HG03060 (cell line): ENCODE measurements around the gene TNRC6C.
"Not testable (repeated sequence)": the region's sequence is repeated elsewhere in the genome, so short reads cannot be mapped to it uniquely, and the experiment has no call there.

Experiments used
- ATAC-seq: cut with Tn5 transposase; IDR thresholded peaks from one replicate; pipeline ENCODE4 v1.9.1; 2021; ENCODE audit warnings: low read depth, moderate number of reproducible peaks; ENCODE audit not compliant: unreplicated experiment

The TNRC6C gene

DNA sequence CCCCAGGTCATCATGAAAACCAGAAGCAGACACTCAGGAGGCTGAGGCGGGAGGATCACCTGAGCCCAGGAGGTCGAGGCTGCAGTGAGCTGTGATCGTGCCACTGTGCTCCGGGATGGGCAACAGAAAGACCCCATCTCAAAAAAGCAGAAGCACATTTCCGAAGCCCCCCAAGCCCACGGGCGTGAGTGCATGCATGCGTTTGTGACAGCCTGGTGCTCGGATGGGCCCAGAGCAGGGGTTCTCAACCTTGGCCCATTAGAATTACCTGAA is 150.9 kb downstream of the TNRC6C start:
- no peak for ATAC-seq

DNA sequence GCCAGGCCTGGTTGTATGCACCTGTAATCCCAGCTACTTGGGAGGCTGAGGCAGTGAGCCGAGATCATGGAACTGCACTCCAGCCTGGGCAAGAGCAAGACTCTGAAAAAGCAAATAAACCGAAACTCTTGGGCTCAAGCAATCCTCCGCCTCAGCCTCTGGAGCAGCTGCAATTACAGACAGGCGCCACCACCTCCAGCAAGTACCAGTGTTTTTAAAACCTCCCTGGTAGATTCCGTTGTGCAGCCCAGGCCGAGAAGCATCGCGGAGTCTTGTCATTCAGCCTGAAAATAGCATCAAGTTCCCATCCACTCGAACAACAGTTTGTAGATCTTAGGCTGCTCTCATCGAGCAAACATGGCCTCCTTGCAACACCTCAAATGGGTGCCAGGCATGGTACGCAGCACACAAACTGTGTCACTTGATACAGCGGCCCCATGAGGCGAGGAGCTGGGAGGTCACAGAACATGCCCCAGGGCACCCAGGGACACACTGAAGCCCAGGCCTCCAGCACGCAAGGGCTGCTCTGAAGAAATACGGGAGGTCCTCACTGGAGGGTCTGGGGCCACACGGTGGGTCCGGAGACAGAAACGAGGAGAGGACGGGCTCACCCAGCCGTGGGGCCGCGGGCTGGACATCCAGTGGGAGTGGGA is 152.0 kb downstream of the TNRC6C start:
- ATAC-seq, result no peak

DNA sequence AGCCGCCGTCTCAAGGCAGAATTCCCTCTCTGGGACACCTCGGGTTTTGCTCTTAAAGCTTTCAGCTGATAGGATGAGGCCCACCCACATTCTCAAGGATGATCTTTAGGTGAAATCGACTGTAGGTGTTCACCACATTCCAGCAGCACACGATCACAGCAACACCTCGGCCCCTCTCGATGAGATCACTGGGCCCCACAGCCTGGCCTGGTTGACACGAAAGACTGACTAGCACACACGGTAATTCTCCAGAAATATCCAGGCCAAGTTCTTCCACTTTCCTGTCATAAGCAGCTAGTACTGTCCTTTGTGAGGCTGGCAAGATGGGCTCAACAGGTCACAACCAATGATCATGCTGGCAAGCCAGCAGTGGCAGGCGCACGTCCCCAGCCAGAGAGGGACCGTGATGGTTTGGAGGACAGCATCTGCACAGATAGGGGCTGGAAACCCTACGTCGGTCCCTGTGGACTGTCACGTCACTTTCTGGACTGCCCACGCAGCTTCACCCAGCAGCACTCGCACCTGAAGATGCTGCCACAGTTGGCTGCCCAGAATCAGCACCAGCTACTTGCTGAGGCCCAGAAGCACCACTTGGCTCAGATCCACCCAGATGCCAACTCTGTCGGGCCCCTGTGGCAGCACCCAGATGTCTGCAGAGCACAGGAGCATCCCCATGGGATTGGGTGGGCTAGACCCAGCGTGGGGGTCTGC is 152.7 kb downstream of the TNRC6C start:
- no peak for ATAC-seq

DNA sequence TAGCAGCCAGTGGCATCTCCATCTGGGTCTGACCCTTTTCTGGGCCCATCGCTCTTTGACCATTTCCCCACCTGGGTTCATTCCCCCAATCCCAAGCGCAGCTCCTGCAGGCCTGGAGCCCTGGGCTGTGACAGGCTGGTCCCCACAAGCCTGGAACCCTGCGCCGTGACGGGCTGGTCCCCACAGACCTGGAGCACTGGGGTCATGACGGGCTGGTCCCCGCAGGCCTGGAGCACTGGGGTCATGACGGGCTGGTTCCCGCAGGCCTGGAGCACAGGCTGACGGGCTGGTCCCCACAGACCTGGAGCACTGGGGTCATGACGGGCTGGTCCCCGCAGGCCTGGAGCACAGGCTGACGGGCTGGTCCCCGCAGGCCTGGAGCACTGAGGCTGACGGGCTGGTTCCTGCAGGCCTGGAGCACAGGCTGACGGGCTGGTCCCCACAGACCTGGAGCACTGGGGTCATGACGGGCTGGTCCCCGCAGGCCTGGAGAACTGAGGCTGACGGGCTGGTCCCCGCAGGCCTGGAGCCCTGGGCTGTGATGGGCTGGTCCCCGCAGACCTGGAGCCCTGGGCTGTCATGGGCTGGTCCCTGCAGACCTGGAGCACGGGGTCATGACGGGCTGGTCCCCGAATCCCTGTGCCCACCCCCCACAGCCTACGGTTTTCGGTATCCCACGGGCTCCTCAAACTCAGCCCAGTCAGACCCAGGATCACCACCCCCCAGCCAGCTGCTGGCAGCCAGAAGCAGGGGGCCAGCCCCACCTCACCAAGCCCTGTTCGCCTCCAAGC is 153.4 kb downstream of the TNRC6C start:
- no peak for ATAC-seq

DNA sequence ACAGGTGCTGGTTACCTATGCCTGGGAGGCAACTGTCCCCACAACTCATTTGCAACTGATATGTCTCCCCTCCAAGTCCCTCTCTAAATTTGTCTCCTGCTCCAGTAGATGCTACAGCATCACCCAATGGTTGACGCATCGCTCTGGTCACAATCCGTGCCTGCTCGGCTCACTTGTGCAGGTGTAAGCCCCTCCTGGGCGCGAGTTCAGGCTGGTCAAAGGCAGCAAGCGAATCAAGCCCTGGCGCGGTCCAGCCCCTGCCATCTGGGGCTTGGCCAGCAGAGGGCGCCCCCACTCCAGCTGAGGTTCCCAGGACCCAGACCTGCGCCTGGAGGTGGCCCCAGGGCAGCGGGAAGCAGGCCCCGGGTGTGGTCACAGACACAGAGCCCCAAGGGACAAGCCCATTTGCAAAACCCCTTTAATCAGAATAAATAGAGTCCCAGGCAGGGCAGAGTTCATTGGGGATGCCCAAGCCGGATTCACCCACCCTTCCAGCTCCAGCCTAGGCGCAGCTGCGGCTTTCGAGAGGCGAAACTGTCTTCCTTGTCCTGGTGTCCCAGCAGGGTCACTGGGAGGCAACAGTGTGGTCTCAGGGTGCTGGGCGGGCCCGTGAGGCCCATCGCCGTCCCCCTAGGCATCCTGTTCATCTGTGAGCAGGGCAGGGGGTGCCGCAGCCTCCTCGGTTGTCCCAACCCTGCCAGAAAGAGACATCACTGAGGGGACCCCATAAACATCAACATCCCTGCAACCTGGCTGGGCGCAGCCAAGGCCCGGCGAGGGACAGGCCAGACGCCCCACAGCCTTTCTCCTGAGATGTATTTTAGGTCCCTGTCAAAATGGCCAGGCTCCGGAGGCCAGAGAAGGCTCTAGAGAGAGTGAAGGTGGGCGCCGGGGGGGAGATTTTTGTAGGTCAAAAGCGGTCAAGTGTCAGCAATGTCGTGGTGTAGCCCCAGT is 154.3 kb downstream of the TNRC6C start:
- ATAC-seq, result no peak

DNA sequence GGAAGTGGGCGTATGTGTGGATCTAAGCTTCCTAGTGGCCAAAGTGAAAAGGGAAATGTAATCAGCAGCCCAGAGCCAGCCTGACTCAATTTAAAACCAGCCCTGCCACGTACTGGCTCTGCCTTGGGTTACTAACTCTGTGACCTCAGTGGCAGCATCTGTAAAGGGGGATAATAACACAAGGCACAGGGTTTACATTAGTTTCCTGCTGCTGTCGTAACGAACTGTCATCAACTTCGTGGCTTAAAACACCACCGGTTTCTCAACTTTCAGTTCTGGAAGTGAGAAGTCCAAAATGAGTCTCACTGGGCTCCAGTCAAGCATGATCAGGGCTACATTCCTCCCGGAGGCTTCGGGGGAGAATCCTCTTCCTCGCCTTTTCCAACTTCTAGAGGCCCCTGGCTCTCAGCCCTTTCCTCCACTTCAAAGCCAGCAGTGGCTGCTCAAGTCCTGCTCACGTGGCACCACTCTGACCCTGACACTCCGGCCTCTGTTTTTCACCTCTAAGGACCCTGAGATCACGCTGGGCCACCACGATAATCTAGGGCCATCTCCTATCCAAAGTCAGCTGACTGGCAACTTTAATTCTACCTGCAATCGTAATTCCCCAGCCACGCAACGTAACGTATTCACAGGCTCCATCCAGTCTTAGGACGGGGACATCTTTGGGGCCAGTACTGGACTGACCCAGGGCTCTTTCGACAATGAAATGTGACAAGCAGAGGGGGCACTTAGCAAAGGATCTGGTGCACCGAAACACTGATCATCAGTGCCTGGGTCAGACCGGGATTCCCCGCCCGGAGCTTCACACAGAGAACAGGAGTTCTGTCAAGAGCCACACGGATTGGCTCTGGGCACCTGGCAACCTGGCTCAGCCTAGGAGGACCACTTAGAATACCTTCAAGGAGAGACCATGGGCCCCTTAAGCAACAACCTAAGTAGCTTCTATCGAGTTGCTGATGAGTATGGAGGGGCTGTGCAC is 155.6 kb downstream of the TNRC6C start:
- no peak for ATAC-seq

DNA sequence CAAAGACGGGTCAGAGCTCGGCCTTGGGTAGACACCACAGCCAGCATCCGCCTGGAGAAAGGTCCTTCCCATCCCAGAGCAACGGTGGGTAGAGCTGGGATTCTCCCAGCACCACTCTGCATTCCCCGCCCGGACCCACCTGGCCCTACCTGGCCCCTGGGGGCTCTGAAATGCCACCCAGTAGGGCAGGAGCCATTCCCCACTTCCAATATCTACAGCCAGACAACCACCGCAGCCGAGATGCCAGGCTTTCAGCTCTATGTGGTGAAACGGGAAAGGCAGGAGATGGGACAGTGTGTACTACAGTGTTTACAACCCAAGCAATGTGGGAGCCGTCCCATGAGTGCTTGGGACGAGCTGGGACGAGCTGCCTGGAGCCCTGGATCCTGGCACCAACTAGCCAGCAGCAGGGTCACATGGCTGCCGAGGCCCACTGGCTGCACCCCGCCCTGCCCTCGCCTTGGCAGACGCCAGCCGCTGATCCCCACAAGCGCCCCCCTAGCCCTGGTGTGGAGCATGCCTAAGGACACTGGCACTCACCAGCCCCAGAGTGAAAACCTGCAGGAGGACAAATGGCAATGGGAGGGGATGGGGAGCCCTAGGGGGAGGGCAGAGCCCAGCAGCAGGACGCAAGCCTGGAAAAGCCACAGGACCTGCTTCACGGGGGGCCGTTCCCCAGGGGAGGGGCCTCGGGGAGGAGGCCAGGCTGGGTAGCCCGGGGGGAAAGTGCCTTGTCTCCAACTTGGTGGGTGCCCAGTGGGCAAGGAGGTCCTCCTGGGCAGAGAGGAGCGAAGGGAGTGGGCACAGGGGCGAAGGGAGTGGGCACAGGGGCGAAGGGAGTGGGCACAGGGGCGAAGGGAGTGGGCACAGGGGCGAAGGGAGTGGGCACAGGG is 156.6 kb downstream of the TNRC6C start:
- ATAC-seq, result no peak

DNA sequence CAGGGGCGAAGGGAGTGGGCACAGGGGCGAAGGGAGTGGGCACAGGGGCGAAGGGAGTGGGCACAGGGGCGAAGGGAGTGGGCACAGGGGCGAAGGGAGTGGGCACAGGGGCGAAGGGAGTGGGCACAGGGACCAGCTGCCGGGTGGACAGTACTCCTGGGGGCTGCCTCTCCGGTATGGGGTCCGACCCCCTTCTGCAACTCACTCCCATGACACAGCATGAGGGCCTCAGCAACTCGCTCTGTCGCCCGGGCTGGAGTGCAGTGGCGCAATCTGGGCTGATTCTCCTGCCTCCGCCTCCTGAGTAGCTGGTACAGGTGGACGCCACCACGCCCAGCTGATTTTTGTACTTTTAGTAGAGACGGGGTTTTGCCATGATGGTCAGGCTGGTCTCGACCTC is 157.3 kb downstream of the TNRC6C start:
- ATAC-seq, result not testable (repeated sequence)

DNA sequence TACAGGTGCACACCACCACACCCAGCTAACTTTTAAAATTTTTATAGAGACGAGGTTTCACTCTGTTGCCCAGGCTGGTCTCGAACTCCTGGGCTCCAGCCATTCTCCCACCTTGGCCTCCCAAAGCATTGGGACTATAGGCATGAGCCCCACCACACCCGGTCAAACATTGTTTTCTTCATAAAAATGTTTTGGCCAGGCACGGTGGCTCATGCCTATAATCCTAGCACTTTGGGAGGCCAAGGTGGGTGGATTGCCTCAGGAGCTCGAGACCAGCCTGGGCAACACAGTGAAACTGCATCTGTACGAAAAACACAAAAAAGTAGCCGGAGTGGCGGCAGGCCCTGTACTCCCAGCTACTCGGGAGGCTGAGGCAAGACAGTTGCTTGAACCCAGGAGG is 157.9 kb downstream of the TNRC6C start:
- ATAC-seq, result no peak

DNA sequence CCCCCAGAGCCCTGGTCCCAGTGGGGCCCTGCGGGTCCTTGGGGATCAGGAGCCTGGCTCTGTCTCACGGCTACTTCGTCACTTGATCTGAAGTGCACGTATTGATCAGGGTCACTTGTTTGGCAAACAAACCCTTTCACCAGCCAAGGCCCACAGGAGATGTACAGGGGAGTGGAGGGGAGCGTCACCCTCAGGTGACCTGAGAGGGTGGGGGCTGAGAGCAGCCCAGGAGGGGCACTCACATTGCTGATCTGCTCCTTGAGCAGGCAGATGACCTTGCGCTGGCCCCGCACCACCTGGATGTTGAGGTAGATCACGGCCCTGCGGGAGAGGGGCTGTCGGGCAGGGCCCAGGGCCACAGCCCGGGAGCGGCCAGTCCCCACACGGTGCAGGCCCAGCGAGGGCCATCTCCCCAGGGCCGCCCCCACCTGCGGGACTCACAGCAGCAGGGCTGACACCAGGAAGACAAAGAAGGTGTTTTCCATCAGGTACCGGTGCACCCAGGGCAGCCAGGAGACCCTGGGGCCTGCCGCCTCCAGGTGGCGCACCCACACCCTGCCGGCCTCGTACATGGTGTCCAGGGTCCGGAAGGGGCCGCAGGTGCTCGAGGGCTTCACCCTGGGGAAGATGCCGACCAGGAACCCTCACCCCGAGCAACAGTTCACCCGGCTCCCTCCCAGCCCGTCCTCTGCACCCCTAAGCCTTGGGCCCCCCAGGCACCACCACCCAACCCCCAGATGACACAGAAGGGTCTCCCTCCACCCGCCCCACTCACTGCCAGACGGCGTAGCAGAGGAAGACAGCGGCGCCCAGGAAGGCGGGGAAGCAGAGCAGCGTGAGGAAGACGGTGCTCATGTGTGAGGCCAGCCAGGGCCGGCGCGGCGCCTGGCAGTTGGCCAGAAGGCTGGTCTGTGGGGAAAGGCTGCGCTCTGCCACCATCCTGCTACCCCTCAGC is 158.8 kb downstream of the TNRC6C start:
- ATAC-seq, result no peak

DNA sequence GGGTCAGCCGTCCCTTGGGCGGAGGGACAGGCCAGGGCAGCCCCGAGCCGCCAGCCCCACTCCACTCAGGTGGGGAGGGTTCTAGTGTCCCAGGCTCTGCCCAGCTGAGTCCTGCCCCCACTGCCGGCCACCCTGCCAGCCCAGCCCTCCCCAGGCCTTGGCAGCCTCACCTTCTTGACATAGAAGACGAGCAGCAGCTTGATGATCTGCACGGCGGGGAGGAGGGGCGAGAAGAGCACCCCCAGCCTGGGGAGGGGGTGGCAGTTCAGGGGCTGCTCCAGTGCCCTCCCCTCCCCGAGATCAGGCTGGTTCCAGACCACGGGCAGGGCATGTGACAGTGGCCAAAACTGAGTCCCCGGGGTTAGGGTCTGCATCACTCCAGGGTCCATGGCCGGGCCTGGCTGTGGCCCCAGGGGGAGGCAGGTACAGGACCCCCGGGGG is 160.3 kb downstream of the TNRC6C start:
- ATAC-seq, result no peak

DNA sequence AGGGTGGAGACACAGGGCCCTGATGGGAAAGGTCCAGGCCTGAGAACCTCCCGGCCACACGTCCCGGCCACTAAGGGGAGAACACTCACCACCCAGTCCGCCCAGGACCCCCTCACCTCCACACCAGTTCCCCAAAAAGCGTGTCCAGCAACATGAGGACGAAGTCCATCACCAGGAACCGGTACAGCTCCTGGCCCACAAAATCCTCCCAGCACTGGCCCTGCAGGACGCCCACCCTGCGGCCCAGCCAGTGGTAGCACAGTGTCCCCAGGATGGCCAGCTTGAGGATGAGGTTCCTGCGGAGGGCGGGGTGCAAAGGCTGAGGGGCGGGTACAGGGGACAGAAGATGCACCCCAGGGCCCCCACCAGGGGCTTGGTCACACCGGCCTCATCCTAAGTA is 162.0 kb downstream of the TNRC6C start:
- no peak for ATAC-seq

DNA sequence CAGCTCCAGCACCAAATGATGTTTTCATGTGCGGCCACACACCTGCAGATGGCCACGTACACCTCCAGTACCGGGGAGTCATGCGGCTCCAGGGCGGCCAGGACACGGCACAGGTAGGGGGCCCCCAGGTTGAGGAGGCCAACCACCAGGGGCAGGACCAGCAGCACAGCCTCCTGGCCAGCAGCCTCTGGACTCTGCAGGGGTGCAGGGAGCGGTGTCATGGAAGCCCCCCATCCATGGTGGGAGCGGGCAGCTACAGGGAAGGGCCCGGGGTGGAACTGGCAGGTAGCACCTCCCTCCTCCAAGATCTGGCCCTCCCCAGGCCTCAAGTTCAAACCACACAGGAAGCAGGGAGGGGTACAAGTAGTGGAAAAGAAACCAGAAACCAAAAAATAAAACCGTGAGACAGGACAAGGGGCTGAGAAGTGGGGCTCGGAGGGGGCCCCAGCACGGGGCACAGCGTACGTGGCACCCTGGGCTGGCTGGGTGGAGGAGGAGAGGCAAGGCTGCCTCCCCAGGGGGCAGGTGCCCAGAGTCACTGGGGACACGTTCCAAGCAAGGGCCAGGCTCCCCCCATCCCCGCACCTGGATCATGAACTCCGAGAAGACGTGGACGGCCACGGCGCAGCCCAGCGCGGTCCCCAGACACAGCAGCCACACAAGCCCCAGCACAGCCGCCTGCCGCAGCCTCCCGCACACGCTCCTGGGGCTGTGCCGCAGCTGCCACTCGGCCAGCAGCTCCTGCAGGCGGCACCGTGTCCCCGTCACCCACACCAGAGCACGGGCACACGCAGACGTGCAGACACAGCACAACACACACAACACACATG is 162.7 kb downstream of the TNRC6C start:
- no peak for ATAC-seq

DNA sequence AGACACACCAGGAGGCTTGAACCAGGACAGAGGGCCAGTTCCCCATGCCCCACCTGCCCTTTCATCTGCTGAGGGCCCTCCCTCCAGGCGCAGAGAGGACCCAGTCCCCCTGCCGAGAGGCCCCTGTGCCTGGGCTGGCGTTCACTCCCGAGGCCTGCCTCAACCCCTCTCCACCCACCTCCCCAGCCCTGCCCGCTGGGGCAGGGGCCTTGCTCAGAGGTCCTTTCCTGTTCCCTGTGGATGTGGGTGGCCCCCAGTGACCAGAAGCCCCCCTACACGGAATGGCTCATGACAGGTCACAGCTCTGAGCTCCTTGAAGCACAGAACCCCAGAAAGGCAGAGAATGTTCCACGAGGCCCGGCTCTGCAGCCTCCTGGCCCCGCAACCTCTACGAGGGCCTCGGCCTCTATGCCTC is 163.3 kb downstream of the TNRC6C start:
- no peak for ATAC-seq

DNA sequence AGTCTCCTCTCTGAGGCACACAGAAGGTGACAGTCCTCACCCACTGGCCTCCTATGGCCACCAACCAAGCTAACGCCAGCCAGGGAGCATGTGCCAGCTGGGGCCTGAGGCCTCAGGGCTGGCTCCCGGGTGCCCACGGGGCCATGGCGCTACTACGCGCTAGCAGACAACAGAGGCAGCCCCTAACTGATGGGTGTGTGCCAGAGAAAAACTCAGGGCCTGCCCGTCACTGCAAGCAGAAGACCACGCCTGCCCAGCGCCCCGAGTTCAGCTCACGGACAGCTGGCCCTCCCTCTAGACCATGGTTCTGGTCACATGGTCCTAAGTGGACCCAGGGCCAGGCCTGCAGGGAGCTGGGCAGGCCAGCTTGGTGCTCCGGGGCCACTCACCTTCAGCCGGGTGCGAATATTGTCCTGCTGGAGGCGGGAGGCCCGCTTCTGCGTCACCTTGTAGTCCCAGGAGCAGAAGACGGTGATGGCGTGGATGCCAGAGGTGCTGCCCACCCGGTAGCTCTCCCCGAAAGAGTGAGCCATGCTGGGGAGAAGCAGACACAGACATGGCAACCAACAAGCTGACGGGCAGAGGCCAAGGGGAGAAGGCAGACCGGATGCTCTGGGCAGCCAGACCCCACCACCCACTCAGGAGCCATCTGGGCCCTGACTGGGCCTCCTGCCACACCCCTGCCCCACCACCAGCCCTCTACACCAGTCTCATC is 163.9 kb downstream of the TNRC6C start:
- ATAC-seq, result no peak

DNA sequence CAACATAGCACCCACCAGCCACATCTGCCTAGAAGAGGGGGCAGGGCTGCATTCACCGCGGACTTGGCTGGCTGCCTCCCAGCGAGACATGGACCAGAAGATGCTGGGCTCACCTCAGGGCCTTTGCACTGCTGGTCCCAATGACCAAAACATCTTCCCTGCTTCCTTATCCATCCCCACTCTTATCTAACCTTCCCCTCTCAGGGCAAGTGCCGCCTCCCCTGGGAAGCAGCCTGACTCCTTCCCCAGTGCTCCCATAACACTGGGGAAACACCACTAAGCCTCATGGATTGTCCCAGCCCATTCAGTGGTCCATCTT is 164.4 kb downstream of the TNRC6C start:
- no peak for ATAC-seq
